Endometrium (tissue), 2 donors: ENCODE measurements around the gene PROM1.

Experiments used
- FAIRE-seq: peaks from 2 replicates; lab custom pipeline; 2012; peaks lifted over from hg19 to GRCh38; lab: Jason Lieb, UNC
- donor health status: control.
- donor health status: control.

The PROM1 gene

GRCh38 chr4:15983610-15984009, 100.2 kb downstream of the PROM1 start:
- FAIRE-seq = no peak

GRCh38 chr4:15982842-15983524, 100.8 kb downstream of the PROM1 start:
- no peak for FAIRE-seq

- no peak for FAIRE-seq
These were observed 107.1 kb downstream of the PROM1 start for GRCh38 chr4:15976456-15977447.

- no peak for FAIRE-seq
These were observed 112.6 kb downstream of the PROM1 start for GRCh38 chr4:15971068-15971801.

- FAIRE-seq = no peak
These were observed 115.1 kb downstream of the PROM1 start for GRCh38 chr4:15968551-15969300.

- no peak for FAIRE-seq
These were observed 118.5 kb downstream of the PROM1 start for GRCh38 chr4:15965325-15965724.

- no peak for FAIRE-seq
These were observed 119.7 kb downstream of the PROM1 start for GRCh38 chr4:15964159-15964558.

GRCh38 chr4:15963576-15963975, 120.2 kb downstream of the PROM1 start:
- FAIRE-seq = no peak

- no peak for FAIRE-seq
These were observed 120.8 kb downstream of the PROM1 start, which contains the start of gene FGFBP2 for GRCh38 chr4:15963001-15963451. FGFBP2 (minus strand) TSS chr4:15963175; CDS start chr4:15963129, 46 bp downstream.

GRCh38 chr4:15961781-15962510, 121.9 kb downstream of the PROM1 start:
- FAIRE-seq = no peak

GRCh38 chr4:15958562-15958961, 125.3 kb downstream of the PROM1 start:
- FAIRE-seq = no peak

- no peak for FAIRE-seq
These were observed 127.5 kb downstream of the PROM1 start for GRCh38 chr4:15956179-15956850.

- FAIRE-seq = no peak
These were observed 128.2 kb downstream of the PROM1 start for GRCh38 chr4:15955670-15956069.

GRCh38 chr4:15953625-15954024, 130.2 kb downstream of the PROM1 start:
- FAIRE-seq = no peak

- FAIRE-seq = no peak
These were observed 132.0 kb downstream of the PROM1 start for GRCh38 chr4:15951781-15952180.

- no peak for FAIRE-seq
These were observed 135.0 kb downstream of the PROM1 start for GRCh38 chr4:15948826-15949225.

GRCh38 chr4:15947684-15948083, 136.1 kb downstream of the PROM1 start:
- no peak for FAIRE-seq

GRCh38 chr4:15945516-15945915, 138.3 kb downstream of the PROM1 start:
- FAIRE-seq = no peak

GRCh38 chr4:15944895-15945294, 138.9 kb downstream of the PROM1 start:
- FAIRE-seq = no peak

- no peak for FAIRE-seq
These were observed 141.5 kb downstream of the PROM1 start for GRCh38 chr4:15942283-15942682.
